Erythroblast (primary cell): Measurements from ENCODE around the gene AAK1.

Experiments
- GATA1 ChIP-seq: IDR thresholded peaks from 2 replicates; pipeline ENCODE4 v1.6.1; 2011; ENCODE audit warnings: low read depth, mild to moderate bottlenecking, control low read depth, low read length, moderate library complexity
- POLR2A ChIP-seq: IDR thresholded peaks from 2 replicates; pipeline ENCODE4 v1.6.1; 2011; ENCODE audit warnings: mild to moderate bottlenecking, low read length

GRCh38 chr2:69434753-69435152, 208.8 kb downstream of the AAK1 start:
- TF ChIP-seq POLR2A: no peak
- TF ChIP-seq GATA1: no peak
